GM12878 (cell line): ENCODE data around the gene ABHD12B. TPM values are rescaled to one million over a fixed set of nuclear protein-coding genes. Genes with fewer than 3 reads are reported as not detected.
"Not testable (repeated sequence)": the region's sequence is repeated elsewhere in the genome, so short reads cannot be mapped to it uniquely, and the experiment has no call there.

Experiments
- ATAC-seq: fragments of 200-7000 bp; cut with Tn5 transposase; 3 replicates; pipeline ENCODE4 v1.9.1; 2020; ENCODE audit warnings: mild to moderate bottlenecking, moderate library complexity
- BruUV-seq: library from RNA; stranded (reverse); fragments of 400-500 nt; replicated peaks from 2 replicates; lab custom pipeline; 2021; lab: Mats Ljungman, UMichigan
- CTCF ChIA-PET: fragments of 300-600 bp; sonication (Branson Sonifier 250); formaldehyde crosslinking; extraction: SDS; loops from one replicate; lab custom pipeline; 2021; ENCODE audit warnings: inconsistent platforms; lab: Yijun Ruan, JAX
- POLR2A ChIA-PET: fragments of 350-600 bp; formaldehyde crosslinking; extraction: SDS; loops from one replicate; lab custom pipeline; 2021; ENCODE audit warnings: inconsistent platforms; lab: Charles Lee
- RAD21 ChIA-PET: fragments of 300-600 bp; sonication (Branson Sonifier 250); formaldehyde crosslinking; loops from one replicate; lab custom pipeline; 2023; ENCODE audit warnings: antibody characterized with exemption; ENCODE audit not compliant: unreplicated experiment; lab: Charles Lee
- SMC1A ChIA-PET: fragments of 300-600 bp; sonication (Branson Sonifier 250); formaldehyde crosslinking; loops from one replicate; lab custom pipeline; 2023; ENCODE audit not compliant: unreplicated experiment, uncharacterized antibody; lab: Charles Lee
- DNase-seq: peaks from one replicate; pipeline ENCODE4 v3.0.0-alpha.2; 2011; ENCODE audit warnings: low read depth, low spot score
- FAIRE-seq: peaks from 3 replicates; lab custom pipeline; 2011; peaks lifted over from hg19 to GRCh38; lab: Jason Lieb, UNC
- H2AFZ ChIP-seq: 2 replicates; pipeline ENCODE4 v1.6.0; 2011; ENCODE audit warnings: low read depth, low read length, control low read depth; ENCODE audit not compliant: control insufficient read depth
- H3K27ac ChIP-seq: 2 replicates; pipeline ENCODE4 v1.5.1; 2011; ENCODE audit warnings: control low read depth; ENCODE audit not compliant: control insufficient read depth, insufficient read depth
- H3K27me3 ChIP-seq, 2 experiments: replicated peaks in 1 of 2; 2 replicates each; pipeline versions ENCODE4 v1.6.0 to v1.6.1; 2011; ENCODE audit warnings: low read length in 1 of 2; ENCODE audit not compliant: control insufficient read depth in 2 of 2, insufficient read depth in 2 of 2
- H3K36me3 ChIP-seq, 2 experiments: 2 replicates each; pipeline ENCODE4 v1.5.1; 2011; ENCODE audit warnings: low read length in 1 of 2; ENCODE audit not compliant: control insufficient read depth in 2 of 2, insufficient read depth in 2 of 2
- H3K4me1 ChIP-seq: 2 replicates; pipeline ENCODE4 v1.6.1; 2011; ENCODE audit warnings: mild to moderate bottlenecking, low read length, moderate library complexity, mixed read lengths; ENCODE audit not compliant: control insufficient read depth, insufficient read depth
- H3K4me2 ChIP-seq: 2 replicates; pipeline ENCODE4 v1.6.0; 2011; ENCODE audit warnings: control low read depth; ENCODE audit not compliant: control insufficient read depth, insufficient read depth
- H3K4me3 ChIP-seq: fragments of 200-600 bp; sonication (generic); 2 replicates; pipeline ENCODE4 v1.5.1; 2016
- H3K79me2 ChIP-seq: 2 replicates; pipeline ENCODE4 v1.6.0; 2011; ENCODE audit warnings: low read length; ENCODE audit not compliant: control insufficient read depth, insufficient read depth
- H3K9ac ChIP-seq: 2 replicates; pipeline ENCODE4 v1.8.0; 2011; ENCODE audit warnings: low read length, control low read depth, mixed read lengths; ENCODE audit not compliant: control insufficient read depth, insufficient read depth
- H3K9me3 ChIP-seq: replicated peaks from 3 replicates; pipeline ENCODE4 v1.5.1; 2011; ENCODE audit warnings: mild to moderate bottlenecking, low read length; ENCODE audit not compliant: control insufficient read depth, insufficient read depth
- H4K20me1 ChIP-seq: 2 replicates; pipeline ENCODE4 v1.6.0; 2011; ENCODE audit not compliant: control insufficient read depth, insufficient read depth
- ATF3 ChIP-seq: IDR thresholded peaks from 2 replicates; pipeline ENCODE4 v1.6.1; 2011; ENCODE audit warnings: low read depth, mild to moderate bottlenecking, low read length, moderate library complexity, borderline replicate concordance; ENCODE audit errors: extremely low read depth
- BCLAF1 ChIP-seq: fragments of 450-650 bp; IDR thresholded peaks from 2 replicates; pipeline ENCODE4 v1.6.1; 2017; ENCODE audit warnings: antibody characterized with exemption, mild to moderate bottlenecking, moderate library complexity
- JUNB ChIP-seq: IDR thresholded peaks from 2 replicates; pipeline ENCODE4 v1.6.1; 2016; ENCODE audit warnings: antibody characterized with exemption, mild to moderate bottlenecking
- KLF5 ChIP-seq: fragments of 450-650 bp; IDR thresholded peaks from 2 replicates; pipeline ENCODE4 v1.6.1; 2014; ENCODE audit warnings: mild to moderate bottlenecking; ENCODE audit not compliant: partially characterized antibody
- RFX5 ChIP-seq: IDR thresholded peaks from 2 replicates; pipeline ENCODE4 v1.6.1; 2011; ENCODE audit warnings: low read depth, low read length, improper control_type of control experiment
- SMARCA5 ChIP-seq: fragments of 450-650 bp; IDR thresholded peaks from 2 replicates; pipeline ENCODE4 v1.6.1; 2017; ENCODE audit warnings: mild to moderate bottlenecking
- WGBS: methylation state at CpG from one replicate; pipeline ENCODE4 v1.1.6; 2016; ENCODE audit warnings: low lambda C conversion rate; ENCODE audit not compliant: insufficient replicate concordance, insufficient coverage; ENCODE audit errors: missing lambda C conversion rate; 5-methylcytosine and 5-hydroxymethylcytosine counted together
- in situ Hi-C: fragments of 300-500 bp; cut with MboI; formaldehyde crosslinking; loops from 9 replicates; pipeline ENCODE4 v1.14.3; 2018; ENCODE audit warnings: mixed read lengths
- intact Hi-C: fragments of 100-400 bp; cut with micrococcal nuclease; formaldehyde crosslinking; loops from one replicate; pipeline ENCODE4 v1.14.2; 2022; ENCODE audit not compliant: unreplicated experiment
- polyA plus RNA-seq, 11 experiments: library from polyadenylated mRNA; depleted of rRNA in 4 of 11; unstranded in 6 of 11; stranded (reverse) in 5 of 11; fragments of >200 nt; fragmentation: Nextera tagmentation in 4 of 11; fragmentation: Illumina TruSeq in 1 of 11; extraction: Ambion mirVana in 4 of 11; extraction: Trizol in 1 of 11; gene quantifications; 1 replicate in 1 of 11; 2 replicates in 10 of 11; pipeline versions ENCODE4 v1.2.1 to v1.2.3, GENCODE V29; 2011 to 2016; ENCODE audit warnings: inconsistent platforms in 2 of 11, missing spikeins in 2 of 11, low read depth in 1 of 11
- total RNA-seq, 4 experiments: library from RNA; depleted of rRNA in 3 of 4; stranded (reverse); fragments of >200 nt in 3 of 4; fragmentation: Illumina TruSeq in 1 of 4; extraction: Trizol in 1 of 4; gene quantifications; 2 replicates each; pipeline versions ENCODE4 v1.2.1 to v1.2.3, GENCODE V29; 2013 to 2021

ABHD12B gene
- total and polyA plus RNA-seq, 10 of the 15 experiments (the other 5 are each of a cell fraction or from before 2014, with no cell fraction given): not detected

- H3K79me2 ChIP-seq, H3K4me1 ChIP-seq, ATAC-seq, H3K36me3 ChIP-seq, H3K4me2 ChIP-seq, CTCF ChIA-PET, in situ Hi-C loops, DNase-seq, H2AFZ ChIP-seq, H3K4me3 ChIP-seq, H3K9me3 ChIP-seq, POLR2A ChIA-PET, H3K27ac ChIP-seq, BruUV-seq, H3K9ac ChIP-seq, H3K27me3 ChIP-seq, FAIRE-seq, intact Hi-C loops, H4K20me1 ChIP-seq, RAD21 ChIA-PET: not testable (repeated sequence)
- WGBS: 8% methylated on average over 5 of the region's 5 CpGs
- SMC1A ChIA-PET: interaction anchor here (1.0 kb wide), 1 partner anchor 9 kb away, joined by 4 read pairs; no protein-coding TSS in a partner anchor
Observed at GRCh38 chr14:50919524-50919923, 47.7 kb downstream of the ABHD12B start.

DNA sequence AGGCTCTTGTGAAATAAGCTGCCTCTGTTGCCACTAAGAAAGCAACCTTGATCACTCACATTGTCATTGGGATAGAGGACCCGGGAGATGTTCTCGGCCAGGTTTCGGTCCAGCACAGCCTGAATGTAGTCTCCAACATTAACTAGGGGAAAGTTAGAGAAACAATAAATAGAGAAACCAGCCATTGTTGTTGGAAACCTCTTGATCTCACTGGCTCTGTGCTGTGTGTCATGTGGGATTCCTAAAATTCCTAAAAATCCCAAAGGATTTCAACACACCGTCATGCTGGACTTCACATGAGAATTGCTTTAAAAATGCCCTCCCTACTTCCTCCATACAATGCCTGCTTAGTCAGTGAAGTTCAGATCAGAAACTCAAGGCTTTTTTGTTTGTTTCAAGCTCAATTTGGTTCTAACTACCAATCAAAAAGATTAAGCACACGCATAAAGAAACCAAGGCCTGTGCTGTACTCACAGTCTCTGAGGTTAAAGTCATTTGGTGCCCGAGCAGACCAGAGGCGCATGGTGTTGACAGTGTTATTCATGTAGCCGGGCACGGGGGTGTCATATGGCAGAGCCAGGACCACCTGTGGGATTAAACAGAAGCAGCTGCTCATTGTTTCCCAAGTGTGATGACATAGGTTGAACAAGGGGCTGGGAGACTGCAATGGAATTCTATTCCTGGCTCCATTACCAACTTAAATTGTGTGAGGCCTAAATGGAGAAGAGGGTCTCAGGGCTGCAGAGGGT, 48.8 kb downstream of the ABHD12B start:
- ATAC-seq (no peak), DNase-seq (no peak), FAIRE-seq (no peak)
- no TSS peak for BruUV-seq
- H3K9ac ChIP-seq: no peak overlapping the region
- H3K36me3 ChIP-seq: no peaks in the 10 kb centered on the region
- no peak overlapping the region for H3K4me2 ChIP-seq
- no peak overlapping the region for H3K27ac ChIP-seq
- ChIA-PET CTCF (no interaction called here), SMC1A (interaction anchor here (0.9 to 1.0 kb wide), 2 partner anchors 9 to 10 kb away, joined by 4 to 5 read pairs; no protein-coding TSS in a partner anchor), RAD21 (no interaction called here)
- in situ Hi-C loops (no loop called here), intact Hi-C loops (no loop called here)
- no peaks in the 10 kb centered on the region for H3K4me1 ChIP-seq
- no peaks in the 10 kb centered on the region; the same call in 2 of the 3 replicates for H3K9me3 ChIP-seq
- no peak overlapping the region for H2AFZ ChIP-seq
- no peaks in the 10 kb centered on the region for H3K27me3 ChIP-seq
- H3K79me2 ChIP-seq: no peaks in the 10 kb centered on the region
- no peak overlapping the region for H3K4me3 ChIP-seq
- WGBS: 58% methylated on average over 9 of the region's 9 CpGs
- TF ChIP-seq RFX5 (no peak), BCLAF1 (no peak), SMARCA5 (no peak), JUNB (no peak), ATF3 (no peak), KLF5 (no peak)
- TF ChIP-seq, all 136 proteins: peak for 0
- H4K20me1 ChIP-seq: no peaks in the 10 kb centered on the region
- POLR2A ChIA-PET: no interaction called here
